ENCODE results near the gene CRIP1.

- TF ChIP-seq EZH2phosphoT487 (IDR thresholded peaks at IDR 0.05; ENCODE audit: borderline replicate concordance) (no peak), CTCF (conservative IDR thresholded peaks at IDR 0.05; ENCODE audit: low read length) (no peak)
These were observed 18.0 kb upstream of the CRIP1 start for GRCh38 chr14:105468621-105469241.
